Esophagus muscularis mucosa (tissue), 4 donors: ENCODE measurements around the gene CNST. TPM values are rescaled to one million over a fixed set of nuclear protein-coding genes. Genes with fewer than 3 reads are reported as not detected.
A peak's percentile ranks its signal among the peaks of the same experiment; 100 is the strongest.

Experiments
- DNase-seq: peaks from one replicate; pipeline ENCODE4 v3.0.0-alpha.2; 2017; ENCODE audit errors: extremely low spot score
- H3K27ac ChIP-seq, 4 donors: fragments of 200-600 bp; sonication (generic); replicated peaks in 1 of 4; 1 replicate in 3 of 4; 2 replicates in 1 of 4; pipeline ENCODE4 v1.5.1; 2016 to 2019; ENCODE audit warnings: mild to moderate bottlenecking in 1 of 4
- H3K27me3 ChIP-seq, 4 donors: fragments of 200-600 bp; sonication (generic); one replicate each; pipeline versions ENCODE4 v1.5.1 to v1.6.0; 2016 to 2019
- H3K36me3 ChIP-seq, 4 donors: fragments of 200-600 bp; sonication (generic); one replicate each; pipeline ENCODE4 v1.5.1; 2016 to 2019
- H3K4me1 ChIP-seq, 4 donors: fragments of 200-600 bp; sonication (generic); one replicate each; pipeline ENCODE4 v1.5.1; 2016 to 2019
- H3K4me3 ChIP-seq, 4 donors: fragments of 200-600 bp; sonication (generic); 1 replicate in 2 of 4; 2 replicates in 2 of 4; pipeline ENCODE4 v1.5.1; 2016 to 2019; ENCODE audit warnings: mild to moderate bottlenecking in 4 of 4, moderate library complexity in 1 of 4
- H3K9me3 ChIP-seq, 4 donors: fragments of 200-600 bp; sonication (generic); 1 replicate in 3 of 4; 2 replicates in 1 of 4; pipeline ENCODE4 v1.5.1; 2016 to 2019
- EP300 ChIP-seq: sonication (generic); formaldehyde crosslinking; IDR thresholded peaks from one replicate; pipeline ENCODE4 v1.6.1; 2017; ENCODE audit warnings: antibody characterized with exemption
- POLR2A ChIP-seq: fragments of 450-650 bp; IDR thresholded peaks from one replicate; pipeline ENCODE4 v1.6.1; 2017; ENCODE audit warnings: antibody characterized with exemption, moderate library complexity, mild to moderate bottlenecking, low read depth
- POLR2AphosphoS5 ChIP-seq, 2 donors: sonication (generic); formaldehyde crosslinking; IDR thresholded peaks; one replicate each; pipeline ENCODE4 v1.6.1; 2017; ENCODE audit warnings: antibody characterized with exemption in 2 of 2
- WGBS: methylation state at CpG from one replicate; pipeline ENCODE4 v1.1.5; 2018; 5-methylcytosine and 5-hydroxymethylcytosine counted together
- intact Hi-C: fragments of 100-400 bp; cut with DNase I; formaldehyde crosslinking; loops from one replicate; pipeline ENCODE4 v1.15.1; 2023
- total RNA-seq, 4 donors: library from RNA; depleted of rRNA; stranded (reverse); fragments of >200 nt; gene quantifications; one replicate each; pipeline versions ENCODE4 v1.1.0 to v1.2.1, GENCODE V29; 2016
- TF ChIP-seq, protein P1 (sequence below), 3 experiments: fragments of 200-600 bp in 2 of 3; fragments of 450-650 bp in 1 of 3; sonication (generic) in 2 of 3; IDR thresholded peaks; one replicate each; pipeline ENCODE4 v1.5.1; 2017 to 2019; ENCODE audit warnings: antibody characterized with exemption in 3 of 3, mild to moderate bottlenecking in 2 of 3, moderate library complexity in 1 of 3

Gene CNST
- total RNA-seq, 4 donors from 2014 or later = 55.4 to 74.7 (median 61.9) TPM

DNA sequence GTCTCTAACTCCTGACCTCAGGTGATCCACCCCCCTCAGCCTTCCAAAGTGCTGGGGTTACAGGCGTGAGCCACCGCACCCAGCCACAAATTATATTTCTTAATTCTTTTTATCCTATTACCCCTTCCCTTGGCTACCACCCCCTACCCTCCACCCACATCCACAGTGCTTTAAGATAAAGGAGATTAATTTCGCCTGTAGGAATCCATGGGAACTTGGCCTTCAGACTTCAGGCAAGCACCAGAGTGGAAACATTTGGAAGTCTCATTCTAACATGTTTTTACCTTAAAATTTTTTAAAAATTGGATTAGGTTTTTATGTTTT lies 10.4 kb downstream of the CNST start:
- 90% methylated on average over 3 of the region's 3 CpGs for WGBS
- no peaks in the 10 kb centered on the region for H3K27me3 ChIP-seq
- peaks cover 72 to 88% (median 86%) of the 10 kb centered on the region in 4 donors for H3K4me1 ChIP-seq
- intact Hi-C loops = loop anchor here (5.0 kb wide), 1 partner anchor 46 kb away; no protein-coding TSS in a partner anchor
- TF ChIP-seq, protein P1, sequence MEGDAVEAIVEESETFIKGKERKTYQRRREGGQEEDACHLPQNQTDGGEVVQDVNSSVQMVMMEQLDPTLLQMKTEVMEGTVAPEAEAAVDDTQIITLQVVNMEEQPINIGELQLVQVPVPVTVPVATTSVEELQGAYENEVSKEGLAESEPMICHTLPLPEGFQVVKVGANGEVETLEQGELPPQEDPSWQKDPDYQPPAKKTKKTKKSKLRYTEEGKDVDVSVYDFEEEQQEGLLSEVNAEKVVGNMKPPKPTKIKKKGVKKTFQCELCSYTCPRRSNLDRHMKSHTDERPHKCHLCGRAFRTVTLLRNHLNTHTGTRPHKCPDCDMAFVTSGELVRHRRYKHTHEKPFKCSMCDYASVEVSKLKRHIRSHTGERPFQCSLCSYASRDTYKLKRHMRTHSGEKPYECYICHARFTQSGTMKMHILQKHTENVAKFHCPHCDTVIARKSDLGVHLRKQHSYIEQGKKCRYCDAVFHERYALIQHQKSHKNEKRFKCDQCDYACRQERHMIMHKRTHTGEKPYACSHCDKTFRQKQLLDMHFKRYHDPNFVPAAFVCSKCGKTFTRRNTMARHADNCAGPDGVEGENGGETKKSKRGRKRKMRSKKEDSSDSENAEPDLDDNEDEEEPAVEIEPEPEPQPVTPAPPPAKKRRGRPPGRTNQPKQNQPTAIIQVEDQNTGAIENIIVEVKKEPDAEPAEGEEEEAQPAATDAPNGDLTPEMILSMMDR (IDR thresholded peaks at IDR 0.05) = no peak
- TF ChIP-seq EP300 (no peak), POLR2A (no peak), POLR2AphosphoS5 (IDR thresholded peaks at IDR 0.05) (no peak)
- no peak overlapping the region for H3K4me3 ChIP-seq
- DNase-seq = no peak
- peak overlapping the region; percentile 70 to 84 (median 79) for H3K27ac ChIP-seq
- no peaks in the 10 kb centered on the region for H3K9me3 ChIP-seq
- no peaks in the 10 kb centered on the region for H3K36me3 ChIP-seq

GRCh38 chr1:246577082-246577719 lies 10.9 kb downstream of the CNST start:
- H3K36me3 ChIP-seq = no peaks in the 10 kb centered on the region
- 64% methylated on average over 5 of the region's 5 CpGs for WGBS
- no peaks in the 10 kb centered on the region for H3K27me3 ChIP-seq
- H3K9me3 ChIP-seq = no peaks in the 10 kb centered on the region
- no peak for TF ChIP-seq POLR2AphosphoS5 (IDR thresholded peaks at IDR 0.05)
- TF ChIP-seq, protein P1 (IDR thresholded peaks at IDR 0.05) = no peak
- TF ChIP-seq POLR2A = no peak
- TF ChIP-seq EP300 = no peak
- DNase-seq = no peak
- intact Hi-C loops = loop anchor here (5.0 kb wide), 1 partner anchor 45 kb away; no protein-coding TSS in a partner anchor
- no peak overlapping the region for H3K4me3 ChIP-seq
- H3K27ac ChIP-seq = peak overlapping the region; percentile 70 to 84 (median 79)
- H3K4me1 ChIP-seq = peaks cover 67 to 88% (median 86%) of the 10 kb centered on the region in 4 donors

- Histone ChIP-seq H3K9me3 (no peaks in the 10 kb centered on the region), H3K36me3 (no peaks in the 10 kb centered on the region), H3K4me1 (peaks cover 67 to 88% (median 86%) of the 10 kb centered on the region in 4 donors), H3K4me3 (no peak overlapping the region), H3K27me3 (no peaks in the 10 kb centered on the region), H3K27ac (peak overlapping the region; percentile 70 to 84 (median 79))
- TF ChIP-seq, protein P1 (IDR thresholded peaks at IDR 0.05) = no peak
- no peak for TF ChIP-seq POLR2A
- no peak for DNase-seq
- WGBS = 27% methylated on average over 2 of the region's 2 CpGs
- intact Hi-C loops = loop anchor here (5.0 kb wide), 1 partner anchor 45 kb away; no protein-coding TSS in a partner anchor
Measured at GRCh38 chr1:246577720-246578106, 11.5 kb downstream of the CNST start.

GRCh38 chr1:246579818-246580217 lies 13.6 kb downstream of the CNST start:
- TF ChIP-seq POLR2AphosphoS5 (IDR thresholded peaks at IDR 0.05) (no peak), EP300 (no peak), POLR2A (no peak)
- TF ChIP-seq, protein P1 (IDR thresholded peaks at IDR 0.05) = no peak
- Histone ChIP-seq H3K9me3 (no peaks in the 10 kb centered on the region), H3K27me3 (no peaks in the 10 kb centered on the region), H3K4me1 (peaks cover 78 to 95% (median 90%) of the 10 kb centered on the region in 4 donors), H3K36me3 (no peaks in the 10 kb centered on the region), H3K4me3 (peak overlapping the region in 1 of 4 donors; percentile 4), H3K27ac (peak overlapping the region; percentile 70 to 84 (median 79))
- DNase-seq = no peak
- WGBS = 8% methylated on average over 3 of the region's 3 CpGs
- intact Hi-C loops = loop anchor here (5.0 kb wide), 1 partner anchor 42 kb away; no protein-coding TSS in a partner anchor
